PFSK-1 (cell line): Measurements from ENCODE around the gene TMEM238L.

Experiments
- FOXP2 ChIP-seq: optimal IDR thresholded peaks from 2 replicates; pipeline ENCODE3; 2011; ENCODE audit warnings: borderline replicate concordance, control low read depth, inconsistent platforms; ENCODE audit not compliant: insufficient read depth; ENCODE audit errors: extremely low read length, extremely low read depth
- POLR2AphosphoS5 ChIP-seq: IDR thresholded peaks from 2 replicates; pipeline ENCODE4 v1.6.1; 2012; ENCODE audit warnings: low read depth, mild to moderate bottlenecking, control low read depth, low read length, moderate library complexity
- REST ChIP-seq, 2 experiments: IDR thresholded peaks; 2 replicates each; pipeline versions ENCODE4 v1.6.1 to v1.8.0; 2011 to 2012; ENCODE audit warnings: low read depth in 2 of 2, low read length in 2 of 2, control low read depth in 1 of 2, inconsistent platforms in 1 of 2, mild to moderate bottlenecking in 1 of 2, moderate library complexity in 1 of 2; ENCODE audit not compliant: insufficient read depth in 1 of 2
- SIN3A ChIP-seq: IDR thresholded peaks from 2 replicates; pipeline ENCODE4 v1.6.1; 2012; ENCODE audit warnings: mild to moderate bottlenecking, low read length, moderate library complexity, borderline replicate concordance; ENCODE audit not compliant: insufficient read depth
- TAF1 ChIP-seq: IDR thresholded peaks from 2 replicates; pipeline ENCODE4 v1.6.1; 2012; ENCODE audit warnings: low read length, control low read depth, borderline replicate concordance; ENCODE audit not compliant: insufficient read depth

TMEM238L gene

DNA sequence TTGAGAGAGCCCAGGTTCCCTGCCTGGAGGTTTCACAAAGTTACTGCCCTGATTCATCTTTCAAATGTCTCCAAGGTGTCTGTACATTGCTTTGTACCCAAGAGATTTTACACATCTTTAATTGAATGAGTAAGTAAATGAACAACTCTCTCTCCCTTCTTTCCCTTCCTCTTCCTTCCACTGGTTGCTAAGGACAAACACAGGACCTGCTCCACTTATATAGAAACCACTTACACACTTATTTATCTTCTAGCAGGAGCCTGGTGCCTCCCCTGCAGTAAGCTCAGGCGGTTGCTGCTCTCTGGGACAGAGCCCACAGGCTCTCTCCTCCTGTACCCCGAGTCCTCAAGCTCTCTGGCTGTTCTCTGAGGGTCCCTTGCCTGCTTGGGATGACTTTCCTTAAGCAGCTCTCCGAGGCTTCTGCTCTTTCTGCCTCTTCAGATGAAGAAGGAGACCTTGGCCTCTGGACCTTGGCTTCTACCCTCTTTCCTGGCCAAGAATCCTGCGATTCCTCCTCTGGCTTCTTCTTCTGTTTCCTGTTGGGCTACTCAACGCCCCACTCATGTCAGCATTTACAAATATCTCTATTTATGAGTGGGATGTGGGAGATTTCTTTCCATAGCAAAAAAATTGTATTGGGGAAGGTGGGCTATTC lies 24.1 kb upstream of the TMEM238L start:
- no peak for TF ChIP-seq POLR2AphosphoS5
- TF ChIP-seq FOXP2: no peak
- no peak for TF ChIP-seq SIN3A
- no peak for TF ChIP-seq REST (IDR thresholded peaks at IDR 0.05; ENCODE audit: insufficient read depth in 1 of 2, low read depth in 2 of 2, low read length in 2 of 2)
- no peak for TF ChIP-seq TAF1

- TF ChIP-seq REST (IDR thresholded peaks at IDR 0.05; ENCODE audit: insufficient read depth in 1 of 2, low read depth in 2 of 2, low read length in 2 of 2) (no peak), SIN3A (no peak), FOXP2 (no peak), POLR2AphosphoS5 (no peak), TAF1 (no peak)
These were observed 21.0 kb upstream of the TMEM238L start for GRCh38 chr17:10824874-10825273.

DNA sequence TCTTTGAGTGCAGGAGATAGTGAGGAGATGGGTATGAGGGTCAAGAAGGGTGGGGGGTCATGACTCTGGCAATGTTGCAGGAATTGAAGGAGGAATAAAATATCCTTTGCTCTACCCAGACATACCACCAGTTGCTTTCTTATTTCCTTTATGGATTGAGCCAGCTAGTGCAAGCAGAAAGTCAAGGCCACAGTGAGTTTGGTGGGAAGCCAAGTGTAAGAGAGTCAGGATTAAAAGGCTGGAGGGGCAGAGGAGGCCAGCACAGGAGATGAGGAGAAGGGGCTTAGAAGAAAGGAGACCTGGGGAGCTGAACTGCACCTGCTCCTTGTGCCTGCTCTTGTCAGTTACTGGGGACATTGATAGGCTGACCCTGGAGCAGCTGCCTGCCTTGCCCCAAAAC lies 17.9 kb upstream of the TMEM238L start:
- TF ChIP-seq FOXP2 (no peak), TAF1 (no peak), POLR2AphosphoS5 (no peak), SIN3A (no peak), REST (IDR thresholded peaks at IDR 0.05; ENCODE audit: insufficient read depth in 1 of 2, low read depth in 2 of 2, low read length in 2 of 2) (no peak)

DNA sequence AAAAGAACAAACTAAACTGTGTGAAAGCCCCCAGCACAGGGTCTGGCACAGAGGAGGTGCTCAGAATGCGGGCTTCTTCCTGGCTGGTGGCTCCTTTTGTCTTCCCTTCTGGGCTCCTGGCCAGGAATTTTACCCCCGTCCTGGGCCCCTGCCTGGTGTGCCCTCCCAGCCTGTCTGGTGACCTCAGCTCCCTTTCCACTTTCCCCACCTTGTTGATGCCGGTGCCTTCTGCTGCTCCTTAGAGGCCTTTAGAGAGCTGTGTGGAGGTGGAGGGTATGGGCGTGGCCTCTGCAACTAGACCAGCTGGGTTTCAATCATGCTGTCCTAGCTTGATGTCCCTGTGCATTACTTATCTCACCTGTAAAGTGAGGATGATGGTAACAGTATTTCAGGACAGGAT lies 17.2 kb upstream of the TMEM238L start:
- no peak for TF ChIP-seq TAF1
- TF ChIP-seq POLR2AphosphoS5: no peak
- no peak for TF ChIP-seq REST (IDR thresholded peaks at IDR 0.05; ENCODE audit: insufficient read depth in 1 of 2, low read depth in 2 of 2, low read length in 2 of 2)
- TF ChIP-seq SIN3A: no peak
- TF ChIP-seq FOXP2: no peak

DNA sequence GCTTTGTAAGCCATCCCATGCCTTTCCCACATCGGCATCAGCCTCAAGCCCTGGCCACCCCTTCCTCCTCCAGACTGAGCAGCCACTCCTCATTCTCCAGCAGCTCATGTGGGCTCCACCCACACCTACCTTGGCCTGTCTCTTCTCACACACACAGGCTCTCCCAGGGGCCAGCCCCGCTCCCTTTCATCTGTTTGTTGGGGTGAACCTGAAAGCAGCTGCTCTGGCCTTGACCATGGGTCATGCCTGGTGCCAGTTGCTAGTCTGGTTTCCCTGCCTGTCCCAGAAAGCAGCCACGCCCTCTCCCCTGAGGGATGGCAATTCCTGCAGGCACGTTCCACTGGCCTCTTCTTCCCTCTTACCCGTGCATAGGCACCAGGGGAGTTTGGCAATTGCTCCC lies 11.4 kb upstream of the TMEM238L start:
- no peak for TF ChIP-seq SIN3A
- TF ChIP-seq FOXP2: no peak
- no peak for TF ChIP-seq REST (IDR thresholded peaks at IDR 0.05; ENCODE audit: insufficient read depth in 1 of 2, low read depth in 2 of 2, low read length in 2 of 2)
- no peak for TF ChIP-seq POLR2AphosphoS5
- no peak for TF ChIP-seq TAF1
